HUES48 (cell line): ENCODE results near the gene ZSWIM5.
A peak's percentile ranks its signal among the peaks of the same experiment; 100 is the strongest.

Experiments used
- H3K27ac ChIP-seq: one replicate; pipeline ENCODE4 v1.7.0; 2013; ENCODE audit warnings: low read depth, low read length, inconsistent platforms
- H3K27me3 ChIP-seq: 2 replicates; pipeline ENCODE4 v1.6.1; 2013; ENCODE audit warnings: mild to moderate bottlenecking, low read length; ENCODE audit not compliant: control insufficient read depth, insufficient read depth
- H3K36me3 ChIP-seq: 2 replicates; pipeline ENCODE4 v1.6.1; 2013; ENCODE audit warnings: low read length; ENCODE audit not compliant: control insufficient read depth, insufficient read depth
- H3K4me1 ChIP-seq: 2 replicates; pipeline ENCODE4 v1.6.1; 2013; ENCODE audit warnings: mild to moderate bottlenecking, low read length; ENCODE audit not compliant: control insufficient read depth, insufficient read depth
- H3K4me3 ChIP-seq: 2 replicates; pipeline ENCODE4 v1.5.1; 2013; ENCODE audit warnings: mild to moderate bottlenecking, low read depth, low read length
- H3K9ac ChIP-seq: 2 replicates; pipeline ENCODE4 v1.6.1; 2013; ENCODE audit warnings: mild to moderate bottlenecking, low read depth, low read length, moderate library complexity
- H3K9me3 ChIP-seq: 2 replicates; pipeline ENCODE4 v1.6.1; 2013; ENCODE audit warnings: low read length; ENCODE audit not compliant: control insufficient read depth, insufficient read depth

The ZSWIM5 gene

GRCh38 chr1:45010855-45011811 is 195.3 kb downstream of the ZSWIM5 start, which contains the start of gene HECTD3:
Gene HECTD3, minus strand, starts transcription at chr1:45011324. Its CDS starts 67 bp downstream, at chr1:45011257.
- H3K9ac ChIP-seq, result peak within 1 kb of the TSS; percentile 50; the same call in 1 of the 2 replicates
- H3K9me3 ChIP-seq, result no peaks in the 10 kb centered on the region
- no peaks in the 10 kb centered on the region for H3K27me3 ChIP-seq
- H3K36me3 ChIP-seq, result peaks cover 42% of the 10 kb centered on the region
- peak within 1 kb of the TSS; percentile 80 for H3K27ac ChIP-seq
- H3K4me1 ChIP-seq, result peaks cover 10% of the 10 kb centered on the region
- peak within 1 kb of the TSS; percentile 81 for H3K4me3 ChIP-seq

GRCh38 chr1:45009956-45010854 is 196.2 kb downstream of the ZSWIM5 start:
- H3K4me1 ChIP-seq, result peaks cover 10% of the 10 kb centered on the region
- H3K27ac ChIP-seq, result no peak overlapping the region
- no peak overlapping the region for H3K9ac ChIP-seq
- H3K36me3 ChIP-seq, result peaks cover 47% of the 10 kb centered on the region
- peak overlapping the region; percentile 81 for H3K4me3 ChIP-seq
- H3K27me3 ChIP-seq, result no peaks in the 10 kb centered on the region
- H3K9me3 ChIP-seq, result no peaks in the 10 kb centered on the region

GRCh38 chr1:45009296-45009865 is 197.0 kb downstream of the ZSWIM5 start:
- no peak overlapping the region for H3K4me3 ChIP-seq
- no peak overlapping the region for H3K27ac ChIP-seq
- H3K36me3 ChIP-seq, result peaks cover 50% of the 10 kb centered on the region
- no peaks in the 10 kb centered on the region for H3K27me3 ChIP-seq
- no peak overlapping the region for H3K9ac ChIP-seq
- no peaks in the 10 kb centered on the region for H3K9me3 ChIP-seq
- H3K4me1 ChIP-seq, result peaks cover 10% of the 10 kb centered on the region

GRCh38 chr1:45008516-45008915 is 197.9 kb downstream of the ZSWIM5 start:
- Histone ChIP-seq H3K27me3 (no peaks in the 10 kb centered on the region), H3K9me3 (no peaks in the 10 kb centered on the region), H3K4me3 (no peak overlapping the region), H3K9ac (no peak overlapping the region), H3K36me3 (peaks cover 53% of the 10 kb centered on the region), H3K27ac (no peak overlapping the region), H3K4me1 (peaks cover 10% of the 10 kb centered on the region)

GRCh38 chr1:45008076-45008475 is 198.3 kb downstream of the ZSWIM5 start:
- peaks cover 57% of the 10 kb centered on the region for H3K36me3 ChIP-seq

GRCh38 chr1:45007311-45007710 is 199.1 kb downstream of the ZSWIM5 start:
- peaks cover 64% of the 10 kb centered on the region for H3K36me3 ChIP-seq
- peaks cover 10% of the 10 kb centered on the region for H3K4me1 ChIP-seq
- no peak overlapping the region for H3K9ac ChIP-seq
- no peak overlapping the region for H3K27ac ChIP-seq
- H3K27me3 ChIP-seq, result no peaks in the 10 kb centered on the region
- no peaks in the 10 kb centered on the region for H3K9me3 ChIP-seq
- no peak overlapping the region for H3K4me3 ChIP-seq

More at GRCh38 chr1:45008076-45008475, 198.3 kb downstream of the ZSWIM5 start:
- Histone ChIP-seq H3K4me1 (peaks cover 10% of the 10 kb centered on the region), H3K9ac (no peak overlapping the region), H3K27me3 (no peaks in the 10 kb centered on the region), H3K9me3 (no peaks in the 10 kb centered on the region), H3K27ac (no peak overlapping the region), H3K4me3 (no peak overlapping the region)

GRCh38 chr1:45005761-45006160 is 200.6 kb downstream of the ZSWIM5 start:
- peaks cover 4% of the 10 kb centered on the region; the same call in 1 of the 2 replicates for H3K4me1 ChIP-seq
- no peak overlapping the region for H3K9ac ChIP-seq
- no peak overlapping the region for H3K27ac ChIP-seq
- peaks cover 70% of the 10 kb centered on the region for H3K36me3 ChIP-seq
- H3K4me3 ChIP-seq, result no peak overlapping the region
- no peaks in the 10 kb centered on the region for H3K27me3 ChIP-seq
- H3K9me3 ChIP-seq, result no peaks in the 10 kb centered on the region

- H3K27ac ChIP-seq, result no peak overlapping the region
- no peak overlapping the region for H3K9ac ChIP-seq
- no peak overlapping the region for H3K4me3 ChIP-seq
- no peaks in the 10 kb centered on the region for H3K27me3 ChIP-seq
- H3K9me3 ChIP-seq, result no peaks in the 10 kb centered on the region
- no peaks in the 10 kb centered on the region for H3K4me1 ChIP-seq
- H3K36me3 ChIP-seq, result peaks cover 70% of the 10 kb centered on the region
Measured at GRCh38 chr1:45004281-45004920, 202.0 kb downstream of the ZSWIM5 start.

GRCh38 chr1:45003741-45004140 is 202.7 kb downstream of the ZSWIM5 start:
- Histone ChIP-seq H3K27me3 (no peaks in the 10 kb centered on the region), H3K27ac (no peak overlapping the region), H3K36me3 (peaks cover 64% of the 10 kb centered on the region), H3K9ac (no peak overlapping the region), H3K9me3 (no peaks in the 10 kb centered on the region), H3K4me3 (no peak overlapping the region), H3K4me1 (no peaks in the 10 kb centered on the region)
